Right kidney (tissue), 1 donor: ENCODE results near the gene SORBS2.

Experiments
- DNase-seq: peaks from one replicate; pipeline ENCODE4 v3.0.0-alpha.2; 2016

Gene SORBS2

GRCh38 chr4:185589067-185589836, 222.7 kb downstream of the SORBS2 start:
- no peak for DNase-seq

- peak; percentile 45 for DNase-seq
These were observed 224.4 kb downstream of the SORBS2 start for GRCh38 chr4:185587427-185588161.

GRCh38 chr4:185587030-185587426, 225.0 kb downstream of the SORBS2 start:
- DNase-seq: no peak

- no peak for DNase-seq
These were observed 226.8 kb downstream of the SORBS2 start for GRCh38 chr4:185585211-185585610.

- no peak for DNase-seq
These were observed 228.2 kb downstream of the SORBS2 start for GRCh38 chr4:185583813-185584212.

GRCh38 chr4:185582651-185583400, 229.2 kb downstream of the SORBS2 start:
- DNase-seq: no peak

GRCh38 chr4:185580699-185581098, 231.3 kb downstream of the SORBS2 start:
- DNase-seq: no peak

GRCh38 chr4:185578284-185578683, 233.7 kb downstream of the SORBS2 start:
- DNase-seq: no peak

GRCh38 chr4:185576962-185577950, 234.7 kb downstream of the SORBS2 start:
- DNase-seq: no peak

GRCh38 chr4:185576314-185576961, 235.6 kb downstream of the SORBS2 start:
- no peak for DNase-seq

- DNase-seq: no peak
These were observed 238.3 kb downstream of the SORBS2 start for GRCh38 chr4:185573651-185574199.

- DNase-seq: no peak
These were observed 241.3 kb downstream of the SORBS2 start for GRCh38 chr4:185570727-185571126.

- no peak for DNase-seq
These were observed 244.3 kb downstream of the SORBS2 start for GRCh38 chr4:185567381-185568376.

- no peak for DNase-seq
These were observed 245.0 kb downstream of the SORBS2 start for GRCh38 chr4:185566972-185567371.

- no peak for DNase-seq
These were observed 245.6 kb downstream of the SORBS2 start for GRCh38 chr4:185566425-185566824.

- no peak for DNase-seq
These were observed 246.3 kb downstream of the SORBS2 start for GRCh38 chr4:185565696-185566095.

GRCh38 chr4:185564349-185564748, 247.6 kb downstream of the SORBS2 start:
- no peak for DNase-seq

- no peak for DNase-seq
These were observed 249.5 kb downstream of the SORBS2 start for GRCh38 chr4:185562531-185562930.

GRCh38 chr4:185560316-185560715, 251.7 kb downstream of the SORBS2 start:
- no peak for DNase-seq

- no peak for DNase-seq
These were observed 252.1 kb downstream of the SORBS2 start for GRCh38 chr4:185559915-185560281.
